HCT116 (cell line): ENCODE data around the gene MMS22L. TPM values are rescaled to one million over a fixed set of nuclear protein-coding genes. Genes with fewer than 3 reads are reported as not detected.

Experiments used
- ATAC-seq: fragments of 200-7000 bp; cut with Tn5 transposase; 2 replicates; pipeline ENCODE4 v1.9.1; 2020; ENCODE audit warnings: mild to moderate bottlenecking, moderate library complexity
- BruUV-seq: library from RNA; stranded (reverse); fragments of 400-500 nt; replicated peaks from 2 replicates; lab custom pipeline; 2021; lab: Mats Ljungman, UMichigan
- CTCF ChIA-PET: fragments of 300-600 bp; sonication (Branson Sonifier 250); formaldehyde crosslinking; loops from one replicate; lab custom pipeline; 2021; ENCODE audit warnings: antibody characterized with exemption; lab: Charles Lee
- POLR2A ChIA-PET: fragments of 300-600, 350-600 bp; sonication (Branson Sonifier 250); formaldehyde crosslinking; loops from one replicate; lab custom pipeline; 2021; ENCODE audit warnings: antibody characterized with exemption; lab: Charles Lee
- RAD21 ChIA-PET, 2 experiments: fragments of 300-600 bp; sonication (Branson Sonifier 250); formaldehyde crosslinking; loops; one replicate each; lab custom pipeline; 2023; ENCODE audit warnings: low total read pairs in 2 of 2; ENCODE audit not compliant: uncharacterized antibody in 2 of 2, unreplicated experiment in 2 of 2, low non-redundant PET in 1 of 2; lab: Charles Lee
- DNase-seq: peaks from one replicate; pipeline ENCODE4 v3.0.0-alpha.2; 2010; ENCODE audit warnings: low read depth, low spot score
- H2AFZ ChIP-seq: fragments of 200-600 bp; shearing (Covaris generic), sonication (generic); 2 replicates; pipeline ENCODE4 v1.6.1; 2017; ENCODE audit warnings: low read depth, mixed run types, mixed read lengths, antibody characterized with exemption, low read length; ENCODE audit not compliant: poor library complexity, severe bottlenecking
- H3K27ac ChIP-seq: 2 replicates; pipeline ENCODE4 v1.5.1; 2012; ENCODE audit warnings: low read depth, low read length
- H3K27me3 ChIP-seq: fragments of 200-600 bp; sonication (generic); 2 replicates; pipeline ENCODE4 v1.6.1; 2016; ENCODE audit warnings: mixed run types, low read length, mixed read lengths; ENCODE audit not compliant: insufficient read depth
- H3K36me3 ChIP-seq, 2 experiments: fragments of 200-500 bp in 1 of 2; fragments of 200-600 bp in 1 of 2; sonication (Bioruptor generic) in 1 of 2; sonication (generic) in 1 of 2; 2 replicates each; pipeline versions ENCODE4 v1.5.1 to v1.6.1; 2014 to 2016; ENCODE audit warnings: low read length in 2 of 2, inconsistent platforms in 1 of 2, mixed read lengths in 1 of 2, mixed run types in 1 of 2; ENCODE audit not compliant: insufficient read depth in 2 of 2, control insufficient read depth in 1 of 2
- H3K4me1 ChIP-seq, 2 experiments: fragments of 200-600 bp in 1 of 2; sonication (generic) in 1 of 2; 2 replicates each; pipeline versions ENCODE4 v1.5.1 to v1.6.1; 2012 to 2017; ENCODE audit warnings: low read length in 2 of 2, inconsistent platforms in 1 of 2, mild to moderate bottlenecking in 1 of 2, mixed read lengths in 1 of 2, mixed run types in 1 of 2, moderate library complexity in 1 of 2; ENCODE audit not compliant: insufficient read depth in 2 of 2, control insufficient read depth in 1 of 2
- H3K4me2 ChIP-seq: fragments of 200-600 bp; sonication (generic); 2 replicates; pipeline ENCODE4 v1.6.1; 2017; ENCODE audit warnings: mixed run types, low read length, mixed read lengths
- H3K4me3 ChIP-seq, 2 experiments: fragments of 200-600 bp in 1 of 2; sonication (generic) in 1 of 2; replicated peaks in 1 of 2; 2 replicates each; pipeline ENCODE4 v1.5.1; 2011 to 2016; ENCODE audit warnings: low read length in 2 of 2, control low read depth in 1 of 2, low read depth in 1 of 2, mild to moderate bottlenecking in 1 of 2, mixed read lengths in 1 of 2, mixed run types in 1 of 2
- H3K79me2 ChIP-seq: fragments of 200-600 bp; sonication (generic); 2 replicates; pipeline ENCODE4 v1.6.1; 2017; ENCODE audit warnings: mild to moderate bottlenecking, mixed run types, low read length, moderate library complexity, mixed read lengths; ENCODE audit not compliant: insufficient read depth
- H3K9ac ChIP-seq: fragments of 200-600 bp; sonication (generic); 2 replicates; pipeline ENCODE4 v1.6.1; 2016; ENCODE audit warnings: low read length, mixed read lengths
- H3K9me2 ChIP-seq: fragments of 200-600 bp; sonication (generic), shearing (Covaris generic); 2 replicates; pipeline ENCODE4 v1.6.1; 2017; ENCODE audit warnings: mixed run types, mild to moderate bottlenecking, moderate library complexity; ENCODE audit not compliant: insufficient read depth
- H3K9me3 ChIP-seq, 2 experiments: fragments of 200-500 bp in 1 of 2; fragments of 200-600 bp in 1 of 2; sonication (Bioruptor generic) in 1 of 2; sonication (generic) in 1 of 2; 2 replicates each; pipeline ENCODE4 v1.6.1; 2014 to 2017; ENCODE audit warnings: low read length in 2 of 2, mixed read lengths in 2 of 2, inconsistent platforms in 1 of 2, low read depth in 1 of 2, mild to moderate bottlenecking in 1 of 2, mixed run types in 1 of 2, moderate library complexity in 1 of 2; ENCODE audit not compliant: control insufficient read depth in 1 of 2, insufficient read depth in 1 of 2
- H4K20me1 ChIP-seq: fragments of 200-600 bp; sonication (generic), shearing (Covaris generic); 2 replicates; pipeline ENCODE4 v1.6.1; 2017; ENCODE audit warnings: mixed run types, mild to moderate bottlenecking, moderate library complexity; ENCODE audit not compliant: insufficient read depth
- CBX3 ChIP-seq: IDR thresholded peaks from 2 replicates; pipeline ENCODE4 v1.6.1; 2012; ENCODE audit warnings: low read depth
- EZH2phosphoT487 ChIP-seq: fragments of 200-600 bp; IDR thresholded peaks from 2 replicates; pipeline ENCODE4 v1.6.1; 2018; ENCODE audit warnings: antibody characterized with exemption, borderline replicate concordance
- POLR2A ChIP-seq: IDR thresholded peaks from 2 replicates; pipeline ENCODE4 v1.7.0; 2011; ENCODE audit warnings: borderline replicate concordance; ENCODE audit not compliant: insufficient read depth, insufficient read length; ENCODE audit errors: extremely low read depth
- SRF ChIP-seq: IDR thresholded peaks from 2 replicates; pipeline ENCODE4 v1.6.1; 2012; ENCODE audit warnings: low read depth
- TCF7L2 ChIP-seq: IDR thresholded peaks from 2 replicates; pipeline ENCODE4 v1.7.0; 2011; ENCODE audit warnings: borderline replicate concordance, inconsistent platforms; ENCODE audit not compliant: insufficient read depth, insufficient read length; ENCODE audit errors: extremely low read depth
- YY1 ChIP-seq: IDR thresholded peaks from 2 replicates; pipeline ENCODE4 v1.6.1; 2011; ENCODE audit warnings: low read length, low read depth, moderate library complexity, mild to moderate bottlenecking; ENCODE audit not compliant: insufficient replicate concordance; ENCODE audit errors: extremely low read depth
- intact Hi-C: fragments of 100-400 bp; cut with micrococcal nuclease; formaldehyde crosslinking; loops from 2 replicates; pipeline ENCODE4 v1.10.0; 2022
- total RNA-seq: library from RNA; stranded (reverse); gene quantifications from one replicate; pipeline ENCODE4 v1.2.1, GENCODE V29; 2021; ENCODE audit not compliant: unreplicated experiment
- TF ChIP-seq, protein P1 (sequence below), 3 experiments: fragments of 200-600 bp in 1 of 3; sonication (generic) in 1 of 3; IDR thresholded peaks in 2 of 3; conservative IDR thresholded peaks in 1 of 3; 2 replicates each; pipeline ENCODE4 v1.5.1; 2012 to 2017; ENCODE audit warnings: low read depth in 2 of 3, low read length in 2 of 3, antibody characterized with exemption in 1 of 3, borderline replicate concordance in 1 of 3, control low read depth in 1 of 3, mild to moderate bottlenecking in 1 of 3, mixed read lengths in 1 of 3, mixed run types in 1 of 3, moderate library complexity in 1 of 3; ENCODE audit not compliant: insufficient read depth in 1 of 3

Gene MMS22L
- total RNA-seq, 1 experiment from 2014 or later = 44.1 TPM

GRCh38 chr6:97189767-97190166, 93.2 kb downstream of the MMS22L start:
- Histone ChIP-seq H3K9ac (no peak overlapping the region), H3K79me2 (no peaks in the 10 kb centered on the region), H3K4me3 (no peak overlapping the region), H3K36me3 (no peaks in the 10 kb centered on the region; a peak in 1 of 4 replicates), H3K4me1 (no peaks in the 10 kb centered on the region), H3K4me2 (no peak overlapping the region), H3K27me3 (no peaks in the 10 kb centered on the region), H3K9me3 (no peaks in the 10 kb centered on the region), H3K27ac (no peak overlapping the region), H4K20me1 (no peaks in the 10 kb centered on the region), H3K9me2 (no peaks in the 10 kb centered on the region), H2AFZ (no peak overlapping the region)
- ChIA-PET RAD21 (interaction anchor here in 1 of 2 experiments (0.5 kb wide), 1 partner anchor 16 kb away, joined by 7 read pairs; no protein-coding TSS in a partner anchor), POLR2A (no interaction called here)
- no TSS peak for BruUV-seq
- DNase-seq = no peak
- intact Hi-C loops = loop anchor here (5.0 to 10.0 kb wide), 3 partner anchors 303 to 1655 kb away; no protein-coding TSS in a partner anchor
- TF ChIP-seq SRF (no peak), YY1 (no peak), EZH2phosphoT487 (no peak), CBX3 (no peak), POLR2A (no peak)
- TF ChIP-seq, protein P1, sequence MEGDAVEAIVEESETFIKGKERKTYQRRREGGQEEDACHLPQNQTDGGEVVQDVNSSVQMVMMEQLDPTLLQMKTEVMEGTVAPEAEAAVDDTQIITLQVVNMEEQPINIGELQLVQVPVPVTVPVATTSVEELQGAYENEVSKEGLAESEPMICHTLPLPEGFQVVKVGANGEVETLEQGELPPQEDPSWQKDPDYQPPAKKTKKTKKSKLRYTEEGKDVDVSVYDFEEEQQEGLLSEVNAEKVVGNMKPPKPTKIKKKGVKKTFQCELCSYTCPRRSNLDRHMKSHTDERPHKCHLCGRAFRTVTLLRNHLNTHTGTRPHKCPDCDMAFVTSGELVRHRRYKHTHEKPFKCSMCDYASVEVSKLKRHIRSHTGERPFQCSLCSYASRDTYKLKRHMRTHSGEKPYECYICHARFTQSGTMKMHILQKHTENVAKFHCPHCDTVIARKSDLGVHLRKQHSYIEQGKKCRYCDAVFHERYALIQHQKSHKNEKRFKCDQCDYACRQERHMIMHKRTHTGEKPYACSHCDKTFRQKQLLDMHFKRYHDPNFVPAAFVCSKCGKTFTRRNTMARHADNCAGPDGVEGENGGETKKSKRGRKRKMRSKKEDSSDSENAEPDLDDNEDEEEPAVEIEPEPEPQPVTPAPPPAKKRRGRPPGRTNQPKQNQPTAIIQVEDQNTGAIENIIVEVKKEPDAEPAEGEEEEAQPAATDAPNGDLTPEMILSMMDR (IDR thresholded peaks at IDR 0.05 in 2 of 3, conservative IDR thresholded peaks at IDR 0.05 in 1 of 3; ENCODE audit: borderline replicate concordance in 1 of 3, insufficient read depth in 1 of 3, low read depth in 2 of 3, low read length in 2 of 3) = no peak
- TF ChIP-seq, all 23 proteins: peak for 0
- CTCF ChIA-PET = interaction anchor here (1.3 to 1.5 kb wide), 2 partner anchors 15 to 29 kb away, joined by 3 read pairs; no protein-coding TSS in a partner anchor
- ATAC-seq = no peak

- Histone ChIP-seq H2AFZ (no peak overlapping the region), H3K79me2 (no peaks in the 10 kb centered on the region), H3K27ac (no peak overlapping the region), H4K20me1 (no peaks in the 10 kb centered on the region), H3K9me2 (no peaks in the 10 kb centered on the region), H3K4me2 (no peak overlapping the region), H3K27me3 (no peaks in the 10 kb centered on the region), H3K4me3 (no peak overlapping the region), H3K36me3 (no peaks in the 10 kb centered on the region; a peak in 1 of 4 replicates), H3K9me3 (no peaks in the 10 kb centered on the region), H3K4me1 (no peaks in the 10 kb centered on the region), H3K9ac (no peak overlapping the region)
- RAD21 ChIA-PET = no interaction called here
- intact Hi-C loops = loop anchor here (5.0 to 10.0 kb wide), 3 partner anchors 304 to 1657 kb away; no protein-coding TSS in a partner anchor
- DNase-seq = no peak
- CTCF ChIA-PET = no interaction called here
- BruUV-seq = no TSS peak
- POLR2A ChIA-PET = no interaction called here
- no peak for ATAC-seq
- TF ChIP-seq TCF7L2 = no peak
- TF ChIP-seq, protein P1 (IDR thresholded peaks at IDR 0.05 in 2 of 3, conservative IDR thresholded peaks at IDR 0.05 in 1 of 3; ENCODE audit: borderline replicate concordance in 1 of 3, insufficient read depth in 1 of 3, low read depth in 2 of 3, low read length in 2 of 3) = no peak
These were observed 95.1 kb downstream of the MMS22L start for GRCh38 chr6:97187951-97188350.
